Muscle layer of colon (tissue), 2 donors: Measurements from ENCODE around the gene C1QTNF5.

Source experiments
- H3K27ac ChIP-seq: one replicate; pipeline ENCODE4 v1.7.0; 2013; ENCODE audit warnings: low read depth, mild to moderate bottlenecking, low read length, moderate library complexity
- H3K27me3 ChIP-seq, 2 donors: one replicate each; pipeline ENCODE4 v1.7.0; 2013; ENCODE audit warnings: low read length in 2 of 2, mild to moderate bottlenecking in 2 of 2; ENCODE audit not compliant: insufficient read depth in 2 of 2, control insufficient read depth in 1 of 2
- H3K36me3 ChIP-seq: one replicate; pipeline ENCODE4 v1.7.0; 2013; ENCODE audit warnings: mild to moderate bottlenecking, low read length; ENCODE audit not compliant: insufficient read depth
- H3K4me1 ChIP-seq: one replicate; pipeline ENCODE4 v1.7.0; 2013; ENCODE audit warnings: mild to moderate bottlenecking, low read length; ENCODE audit not compliant: insufficient read depth
- H3K4me3 ChIP-seq, 2 donors: one replicate each; pipeline ENCODE4 v1.7.0; 2013; ENCODE audit warnings: low read length in 2 of 2, low read depth in 1 of 2, mild to moderate bottlenecking in 1 of 2, moderate library complexity in 1 of 2
- H3K9ac ChIP-seq: one replicate; pipeline ENCODE4 v1.7.0; 2013; ENCODE audit warnings: low read length
- H3K9me3 ChIP-seq: one replicate; pipeline ENCODE4 v1.7.0; 2013; ENCODE audit warnings: mild to moderate bottlenecking, low read length
- donor health status: abdominal sarcoma.
- donor health status: Adenocarcinoma of cecum.

Gene C1QTNF5

DNA sequence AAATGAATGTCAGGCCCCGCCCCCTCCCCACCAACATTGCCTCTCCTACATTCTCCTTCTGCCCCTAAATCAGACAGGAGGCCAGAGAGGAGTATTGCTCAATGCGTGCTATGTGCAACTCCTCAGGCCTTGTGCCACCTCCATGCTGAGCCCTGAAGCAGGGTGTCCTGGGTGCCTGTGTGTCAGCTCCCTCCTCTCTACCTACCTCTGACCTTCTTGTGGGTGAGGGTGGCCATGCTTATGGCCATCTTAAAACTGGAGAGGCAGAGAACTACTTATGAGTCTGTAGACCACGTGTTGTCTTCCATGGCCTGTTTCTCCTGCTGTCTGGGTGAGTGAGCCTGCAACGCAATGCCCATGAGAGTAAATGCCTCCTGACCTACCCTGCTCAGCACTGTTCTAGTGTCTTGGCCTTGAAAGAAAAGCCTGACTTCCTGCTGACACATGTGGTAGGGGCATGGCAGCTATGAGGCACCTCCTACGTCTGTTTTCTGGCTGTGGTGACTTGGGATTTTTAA lies 34.3 kb downstream of the C1QTNF5 start:
- Histone ChIP-seq H3K27ac (no peak overlapping the region), H3K4me1 (peaks cover 3% of the 10 kb centered on the region)

GRCh38 chr11:119305556-119306372 lies 34.9 kb downstream of the C1QTNF5 start:
- Histone ChIP-seq H3K4me1 (peaks cover 6% of the 10 kb centered on the region), H3K9me3 (no peaks in the 10 kb centered on the region), H3K4me3 (no peak overlapping the region), H3K9ac (no peak overlapping the region), H3K27ac (no peak overlapping the region), H3K27me3 (no peaks in the 10 kb centered on the region), H3K36me3 (peaks cover 42% of the 10 kb centered on the region)

More for the DNA sequence above, 34.3 kb downstream of the C1QTNF5 start:
- H3K36me3 ChIP-seq, result peaks cover 44% of the 10 kb centered on the region
- H3K9me3 ChIP-seq, result no peaks in the 10 kb centered on the region
- H3K27me3 ChIP-seq, result no peaks in the 10 kb centered on the region
- H3K4me3 ChIP-seq, result no peak overlapping the region
- no peak overlapping the region for H3K9ac ChIP-seq

DNA sequence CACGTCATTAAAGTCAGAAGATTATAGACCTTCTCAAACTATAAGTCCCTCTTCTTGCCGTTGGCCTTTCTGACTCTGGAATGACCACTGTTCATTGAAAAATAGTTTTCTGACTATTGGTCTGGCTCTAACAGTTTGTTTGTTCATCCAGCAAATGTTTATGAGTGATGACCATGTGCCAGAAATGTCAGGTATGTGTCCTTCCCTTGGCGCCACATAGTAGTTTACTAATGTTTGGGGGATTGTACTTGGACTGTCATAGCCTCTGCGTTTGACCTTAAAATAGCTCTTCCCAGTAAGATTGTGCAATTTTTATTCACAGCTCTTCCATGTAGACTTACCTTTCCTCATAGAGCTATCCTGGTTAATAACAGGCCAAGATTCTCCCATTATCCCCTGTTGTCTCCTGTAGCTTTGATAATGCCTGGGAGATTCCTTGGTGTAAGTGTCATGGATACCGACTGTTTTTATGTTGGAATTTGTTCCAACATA lies 37.4 kb downstream of the C1QTNF5 start:
- no peak overlapping the region for H3K27ac ChIP-seq
- no peak overlapping the region for H3K4me3 ChIP-seq
- H3K36me3 ChIP-seq, result peaks cover 34% of the 10 kb centered on the region
- H3K27me3 ChIP-seq, result no peaks in the 10 kb centered on the region
- H3K9me3 ChIP-seq, result no peaks in the 10 kb centered on the region
- H3K9ac ChIP-seq, result no peak overlapping the region
- peaks cover 29% of the 10 kb centered on the region for H3K4me1 ChIP-seq

GRCh38 chr11:119300198-119300964 lies 40.3 kb downstream of the C1QTNF5 start:
- Histone ChIP-seq H3K27ac (peak overlapping the region; percentile 21), H3K36me3 (peaks cover 39% of the 10 kb centered on the region), H3K4me3 (no peak overlapping the region), H3K4me1 (peaks cover 32% of the 10 kb centered on the region), H3K9me3 (no peaks in the 10 kb centered on the region), H3K9ac (no peak overlapping the region), H3K27me3 (no peaks in the 10 kb centered on the region)

GRCh38 chr11:119299416-119299815 lies 41.3 kb downstream of the C1QTNF5 start:
- peaks cover 39% of the 10 kb centered on the region for H3K36me3 ChIP-seq
- H3K9me3 ChIP-seq, result no peaks in the 10 kb centered on the region
- no peak overlapping the region for H3K4me3 ChIP-seq
- H3K9ac ChIP-seq, result no peak overlapping the region
- no peaks in the 10 kb centered on the region for H3K27me3 ChIP-seq
- peaks cover 32% of the 10 kb centered on the region for H3K4me1 ChIP-seq
- H3K27ac ChIP-seq, result no peak overlapping the region

DNA sequence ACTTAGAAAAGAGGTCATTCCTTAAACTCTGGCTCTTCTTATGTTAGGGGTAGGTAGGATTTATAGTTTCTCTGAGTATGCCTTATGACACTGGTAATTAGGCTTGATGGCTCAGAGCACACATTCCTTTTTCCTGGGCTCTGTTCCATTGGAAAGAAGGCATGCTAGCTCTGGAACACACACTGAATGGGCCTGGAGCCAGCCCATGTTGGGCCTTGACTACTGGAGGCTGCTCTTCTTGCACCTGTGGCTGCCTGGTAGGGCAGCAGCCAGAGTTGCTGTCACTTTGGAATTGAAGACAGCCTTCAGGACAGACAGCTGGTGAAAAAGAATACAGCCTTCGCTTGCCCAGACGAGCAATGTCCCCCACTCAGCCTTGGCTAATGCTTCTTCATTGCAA lies 42.0 kb downstream of the C1QTNF5 start:
- Histone ChIP-seq H3K27ac (peak overlapping the region; percentile 65), H3K9me3 (no peaks in the 10 kb centered on the region), H3K36me3 (peaks cover 36% of the 10 kb centered on the region), H3K4me1 (peaks cover 32% of the 10 kb centered on the region), H3K9ac (no peak overlapping the region), H3K27me3 (no peaks in the 10 kb centered on the region), H3K4me3 (peak overlapping the region in 1 of 2 donors; percentile 4)

GRCh38 chr11:119297938-119298337 lies 42.7 kb downstream of the C1QTNF5 start:
- H3K9ac ChIP-seq, result no peak overlapping the region
- H3K27ac ChIP-seq, result no peak overlapping the region
- no peak overlapping the region for H3K4me3 ChIP-seq
- H3K9me3 ChIP-seq, result no peaks in the 10 kb centered on the region
- H3K4me1 ChIP-seq, result peaks cover 32% of the 10 kb centered on the region
- no peaks in the 10 kb centered on the region for H3K27me3 ChIP-seq
- H3K36me3 ChIP-seq, result peaks cover 30% of the 10 kb centered on the region

DNA sequence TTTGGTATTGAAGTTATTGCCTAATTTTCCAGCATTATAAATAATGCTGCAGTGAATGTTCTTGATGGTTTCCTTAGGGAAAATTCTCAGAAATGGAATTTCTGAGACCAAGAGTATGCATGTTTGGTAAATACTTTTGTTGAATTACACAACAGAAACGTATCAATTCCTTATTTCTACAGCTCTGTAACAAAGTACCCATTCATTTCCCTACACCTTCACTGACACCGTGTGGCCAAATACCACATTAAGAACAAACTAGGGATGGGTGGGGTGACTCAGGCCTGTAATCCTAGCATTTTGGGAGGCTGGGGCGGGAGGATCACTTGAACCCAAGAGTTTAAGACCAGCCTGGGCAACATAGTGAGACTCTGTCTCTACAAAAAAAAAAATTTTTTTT lies 45.5 kb downstream of the C1QTNF5 start:
- no peaks in the 10 kb centered on the region for H3K27me3 ChIP-seq
- H3K36me3 ChIP-seq, result peaks cover 22% of the 10 kb centered on the region
- H3K9me3 ChIP-seq, result no peaks in the 10 kb centered on the region
- no peak overlapping the region for H3K9ac ChIP-seq
- no peak overlapping the region for H3K27ac ChIP-seq
- H3K4me3 ChIP-seq, result no peak overlapping the region
- H3K4me1 ChIP-seq, result peaks cover 24% of the 10 kb centered on the region

DNA sequence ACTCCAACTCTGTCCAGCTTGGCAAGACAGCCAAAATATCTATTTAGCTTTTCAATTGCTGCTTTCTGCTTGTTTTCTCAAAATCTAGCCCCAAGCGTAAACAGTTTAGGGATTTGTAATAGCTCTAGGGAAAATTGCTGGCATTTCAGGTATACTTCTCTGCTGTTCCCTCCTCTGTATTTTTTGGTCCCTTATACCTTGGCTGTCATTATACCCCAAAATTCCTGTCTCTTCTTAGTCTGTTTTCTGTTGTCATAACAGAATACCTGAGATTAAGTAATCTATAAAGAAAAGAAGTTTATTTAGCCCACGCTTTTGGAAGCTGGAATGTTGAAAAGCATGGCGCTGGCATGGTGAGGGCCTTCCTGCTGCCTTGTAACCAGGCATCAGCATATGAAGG lies 47.2 kb downstream of the C1QTNF5 start:
- Histone ChIP-seq H3K9ac (no peak overlapping the region), H3K27me3 (no peaks in the 10 kb centered on the region), H3K9me3 (no peaks in the 10 kb centered on the region), H3K36me3 (peaks cover 17% of the 10 kb centered on the region), H3K4me3 (no peak overlapping the region), H3K4me1 (peaks cover 8% of the 10 kb centered on the region), H3K27ac (no peak overlapping the region)

GRCh38 chr11:119290894-119291497 lies 49.7 kb downstream of the C1QTNF5 start:
- Histone ChIP-seq H3K27me3 (no peaks in the 10 kb centered on the region), H3K27ac (no peak overlapping the region), H3K9me3 (no peaks in the 10 kb centered on the region), H3K4me1 (no peaks in the 10 kb centered on the region), H3K4me3 (no peak overlapping the region), H3K36me3 (peaks cover 13% of the 10 kb centered on the region), H3K9ac (no peak overlapping the region)
